Cardiac ventricle fibroblast (primary cell): ENCODE data around the gene TBC1D3E. TPM values are rescaled to one million over a fixed set of nuclear protein-coding genes. Genes with fewer than 3 reads are reported as not detected.

ENCODE experiments used
- total RNA-seq: library from RNA; depleted of rRNA; stranded (reverse); fragments of >200 nt; gene quantifications from 2 replicates; pipeline ENCODE4 v1.2.3, GENCODE V29; 2015

TBC1D3E gene
- total RNA-seq: not detected in 2 replicates

DNA sequence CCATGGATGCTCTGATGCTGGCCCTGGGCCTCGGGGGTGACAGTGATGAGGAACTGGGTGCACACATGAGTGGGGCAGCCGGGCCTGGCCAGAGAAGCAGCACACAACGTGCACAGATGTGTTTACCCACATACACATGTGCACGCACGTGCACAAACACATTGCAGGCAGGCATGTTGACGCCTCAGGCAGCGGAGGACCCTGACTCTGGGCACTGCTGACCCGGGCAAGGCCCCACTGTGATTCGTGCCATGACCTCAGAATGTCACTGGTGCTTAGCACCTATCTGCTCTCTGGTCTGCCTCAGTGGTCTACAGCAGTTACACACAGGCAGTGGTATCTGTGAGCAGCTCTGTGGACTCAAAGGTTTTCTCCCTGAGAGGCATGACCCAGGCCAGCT is at the start of gene TBC1D3E:
TBC1D3E (plus strand) TSS at position 301 of the 400 bp plus-strand sequence. CDS start 1,545 bp downstream, outside the sequence.

Other genes with a start within 250 kb of the TBC1D3E start
- gene TBC1D3K, start 203.5 kb upstream of the TBC1D3E start, total RNA-seq: not detected in 2 replicates
- gene TBC1D3L, start 138.9 kb upstream of the TBC1D3E start, total RNA-seq: 1.9 and 4.1 TPM in 2 replicates
- not detected in 2 replicates for gene TBC1D3D, start 124.0 kb upstream of the TBC1D3E start, total RNA-seq
- not detected in 2 replicates for gene TBC1D3C, start 59.3 kb upstream of the TBC1D3E start, total RNA-seq
- gene TBC1D3, start 64.6 kb downstream of the TBC1D3E start, total RNA-seq: not detected in 2 replicates
- gene MRPL45, start 169.2 kb downstream of the TBC1D3E start, total RNA-seq: 28.2 and 33.1 TPM in 2 replicates
- gene GPR179, start 216.0 kb downstream of the TBC1D3E start, total RNA-seq: not detected in 2 replicates
- 6.7 and 7.1 TPM in 2 replicates for gene SOCS7, start 223.9 kb downstream of the TBC1D3E start, total RNA-seq